ENCODE measurements around the gene GGNBP2. TPM values are rescaled to one million over a fixed set of nuclear protein-coding genes. Genes with fewer than 3 reads are reported as not detected.
"Not testable (repeated sequence)": the region's sequence is repeated elsewhere in the genome, so short reads cannot be mapped to it uniquely, and the experiment has no call there.

GGNBP2 gene
- total and polyA plus RNA-seq, 2 experiments from 2014 or later: 40.1 to 51.5 TPM

DNA sequence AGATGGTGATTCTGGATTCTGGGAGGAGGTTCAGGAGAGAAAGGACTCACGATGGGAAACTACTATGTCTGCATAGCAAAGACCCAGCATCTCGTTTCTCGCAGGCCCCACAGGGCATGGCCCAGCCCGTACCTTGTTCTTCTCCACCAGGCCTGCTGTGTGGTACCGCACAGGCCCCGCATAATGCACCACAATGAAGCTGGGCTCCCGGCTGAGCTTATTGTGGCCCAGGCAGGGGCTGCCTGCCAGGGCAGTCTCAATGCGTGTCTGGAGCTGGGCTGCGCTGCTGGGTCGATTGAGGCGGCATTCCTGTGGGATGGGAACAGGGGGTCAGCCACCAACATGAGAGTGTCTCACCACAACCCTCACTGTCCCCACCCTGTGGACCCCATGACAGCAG lies 37.9 kb upstream of the GGNBP2 start:
- TF ChIP-seq EZH2phosphoT487 (IDR thresholded peaks at IDR 0.05; ENCODE audit: insufficient read depth, low read depth): no peak
- no peak for TF ChIP-seq EZH2 (IDR thresholded peaks at IDR 0.05; ENCODE audit: insufficient read depth, poor library complexity, severe bottlenecking)
- no peaks in the 10 kb centered on the region for H3K9me3 ChIP-seq (ENCODE audit: low read depth)
- no peaks in the 10 kb centered on the region for H3K27me3 ChIP-seq (replicated peaks; ENCODE audit: insufficient read depth)
- H3K9ac ChIP-seq: no peak overlapping the region
- peaks cover 6% of the 10 kb centered on the region; the same call in 1 of the 2 replicates for H3K36me3 ChIP-seq (ENCODE audit: low read depth)
- no peak overlapping the region for H3K4me3 ChIP-seq
- H3F3A ChIP-seq (ENCODE audit: insufficient read depth): no peaks in the 10 kb centered on the region
- H3K4me1 ChIP-seq (ENCODE audit: insufficient read depth): no peaks in the 10 kb centered on the region
- in situ Hi-C loops (cut with MboI): loop anchor here (25.0 kb wide), 2 partner anchors 670 to 1420 kb away; no protein-coding TSS in a partner anchor
- no peaks in the 10 kb centered on the region for H3K9me2 ChIP-seq (ENCODE audit: insufficient read depth)
- H2AFZ ChIP-seq: no peak overlapping the region
- no peaks in the 10 kb centered on the region for H4K20me1 ChIP-seq (ENCODE audit: insufficient read depth)
- H3K27ac ChIP-seq: no peak overlapping the region
- H3K79me2 ChIP-seq (ENCODE audit: insufficient read depth): no peaks in the 10 kb centered on the region
- no peak for DNase-seq
- H3K4me2 ChIP-seq (ENCODE audit: unreplicated experiment): no peak overlapping the region
- 95 to 96% methylated on average over 11 of the region's 11 CpGs for WGBS, 2 experiments (ENCODE audit: low coverage in 1 of 2, low lambda C conversion rate in 2 of 2, missing lambda C conversion rate in 2 of 2)

DNA sequence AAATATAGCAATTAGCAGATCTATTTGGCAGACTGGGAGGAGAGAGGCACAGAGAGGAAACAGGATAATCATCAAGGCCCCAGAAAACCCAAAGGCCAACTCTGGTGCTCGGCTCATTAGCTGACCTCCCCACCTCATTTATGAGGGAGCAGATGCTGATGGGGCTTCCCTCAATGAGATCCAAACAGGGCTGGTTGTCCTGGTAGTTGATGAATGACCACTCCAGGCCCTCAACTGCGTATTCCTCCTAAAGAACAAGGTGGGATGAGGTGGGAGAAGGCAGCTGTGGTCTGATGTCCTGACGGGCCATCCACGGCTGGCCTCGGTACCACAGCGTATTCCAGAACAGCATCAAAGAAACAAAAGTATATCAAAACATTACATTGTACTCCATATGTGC lies 37.5 kb upstream of the GGNBP2 start:
- WGBS, 2 experiments (ENCODE audit: low coverage in 1 of 2, low lambda C conversion rate in 2 of 2, missing lambda C conversion rate in 2 of 2): 97 to 100% methylated on average over 6 of the region's 6 CpGs
- TF ChIP-seq EZH2 (IDR thresholded peaks at IDR 0.05; ENCODE audit: insufficient read depth, poor library complexity, severe bottlenecking) (no peak), EZH2phosphoT487 (IDR thresholded peaks at IDR 0.05; ENCODE audit: insufficient read depth, low read depth) (no peak)
- Histone ChIP-seq H3K4me2 (ENCODE audit: unreplicated experiment) (no peak overlapping the region), H3K9ac (no peak overlapping the region), H3K4me1 (ENCODE audit: insufficient read depth) (no peaks in the 10 kb centered on the region), H3K4me3 (no peak overlapping the region), H3K27me3 (replicated peaks; ENCODE audit: insufficient read depth) (no peaks in the 10 kb centered on the region), H3F3A (ENCODE audit: insufficient read depth) (no peaks in the 10 kb centered on the region), H3K79me2 (ENCODE audit: insufficient read depth) (no peaks in the 10 kb centered on the region), H3K9me3 (ENCODE audit: low read depth) (no peaks in the 10 kb centered on the region), H3K27ac (no peak overlapping the region), H4K20me1 (ENCODE audit: insufficient read depth) (no peaks in the 10 kb centered on the region), H3K9me2 (ENCODE audit: insufficient read depth) (no peaks in the 10 kb centered on the region), H2AFZ (no peak overlapping the region), H3K36me3 (ENCODE audit: low read depth) (peaks cover 6% of the 10 kb centered on the region; the same call in 1 of the 2 replicates)
- no peak for DNase-seq
- in situ Hi-C loops (cut with MboI): loop anchor here (25.0 kb wide), 2 partner anchors 670 to 1420 kb away; no protein-coding TSS in a partner anchor

DNA sequence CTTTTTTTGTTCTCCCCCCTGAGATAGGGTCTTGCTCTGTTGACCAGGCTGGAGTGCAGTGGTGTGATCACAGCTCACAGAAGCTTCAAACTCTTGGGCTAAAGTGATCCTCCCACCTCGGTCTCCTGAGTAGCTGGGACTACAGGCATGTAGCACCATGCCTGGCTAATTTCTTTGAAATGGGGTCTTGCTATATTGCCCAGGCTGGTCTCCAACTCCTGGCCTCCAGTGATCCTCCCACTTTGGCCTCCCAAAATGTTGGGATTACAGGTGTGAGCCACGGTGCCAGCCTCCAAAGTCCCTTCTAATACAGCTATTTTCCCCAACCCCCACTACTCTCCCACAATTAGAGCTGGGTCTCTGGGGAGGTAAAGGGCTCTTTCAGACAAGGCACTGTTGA lies 36.3 kb upstream of the GGNBP2 start:
- H4K20me1 ChIP-seq (ENCODE audit: insufficient read depth); H3K79me2 ChIP-seq (ENCODE audit: insufficient read depth); H3K4me1 ChIP-seq (ENCODE audit: insufficient read depth); H3F3A ChIP-seq (ENCODE audit: insufficient read depth); H3K9me3 ChIP-seq (ENCODE audit: low read depth); H3K9ac ChIP-seq; H3K4me3 ChIP-seq; H2AFZ ChIP-seq; H3K36me3 ChIP-seq (ENCODE audit: low read depth); H3K27ac ChIP-seq; H3K9me2 ChIP-seq (ENCODE audit: insufficient read depth); H3K4me2 ChIP-seq (ENCODE audit: unreplicated experiment); H3K27me3 ChIP-seq (replicated peaks; ENCODE audit: insufficient read depth); DNase-seq: not testable (repeated sequence)
- in situ Hi-C loops (cut with MboI): loop anchor here (25.0 kb wide), 2 partner anchors 671 to 1421 kb away; no protein-coding TSS in a partner anchor
- WGBS, 2 experiments (ENCODE audit: low coverage in 1 of 2, low lambda C conversion rate in 2 of 2, missing lambda C conversion rate in 2 of 2): 63 to 82% methylated on average over 2 of the region's 2 CpGs

DNA sequence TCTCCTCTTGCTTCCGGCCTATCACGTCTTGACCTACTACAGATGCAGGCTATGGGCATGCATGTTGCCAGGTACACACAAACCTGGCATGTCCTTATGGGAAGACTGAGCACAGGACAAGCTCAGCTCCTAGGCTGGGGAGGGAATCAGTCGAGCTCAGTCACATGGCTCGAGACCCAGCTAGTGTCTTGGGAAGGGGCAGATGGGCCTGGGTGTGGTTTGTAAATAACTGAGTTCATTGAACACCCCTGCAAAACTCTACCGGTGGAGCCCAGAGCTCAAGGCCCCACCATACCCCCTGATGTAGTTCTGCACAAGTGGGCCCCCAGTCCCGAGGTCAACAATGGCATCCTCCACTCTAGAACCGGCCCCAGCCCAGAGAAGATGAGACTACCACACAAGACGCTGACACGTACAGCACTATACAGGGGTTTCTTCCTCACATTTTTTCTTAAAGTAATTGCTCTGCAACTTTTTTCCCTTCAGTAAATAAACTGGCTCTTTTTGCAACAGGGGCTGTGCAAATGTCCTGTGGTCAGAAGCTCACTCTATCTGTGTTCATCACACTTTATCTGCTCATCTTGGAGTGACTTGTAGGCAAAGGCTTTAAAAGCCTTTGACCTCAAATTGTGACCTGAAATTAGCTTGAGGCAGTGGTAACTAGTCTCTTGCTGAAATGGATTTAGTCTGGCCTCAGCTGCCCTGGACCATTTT lies 35.3 kb upstream of the GGNBP2 start:
- in situ Hi-C loops (cut with MboI): loop anchor here (25.0 kb wide), 2 partner anchors 672 to 1422 kb away; no protein-coding TSS in a partner anchor
- Histone ChIP-seq H3K9me2 (ENCODE audit: insufficient read depth) (no peaks in the 10 kb centered on the region), H4K20me1 (ENCODE audit: insufficient read depth) (no peaks in the 10 kb centered on the region), H3K4me2 (ENCODE audit: unreplicated experiment) (no peak overlapping the region), H3K9me3 (ENCODE audit: low read depth) (no peaks in the 10 kb centered on the region), H3F3A (ENCODE audit: insufficient read depth) (no peaks in the 10 kb centered on the region), H3K4me1 (ENCODE audit: insufficient read depth) (no peaks in the 10 kb centered on the region), H3K27me3 (replicated peaks; ENCODE audit: insufficient read depth) (no peaks in the 10 kb centered on the region), H3K36me3 (ENCODE audit: low read depth) (peaks cover 6% of the 10 kb centered on the region; the same call in 1 of the 2 replicates), H2AFZ (no peak overlapping the region), H3K27ac (no peak overlapping the region), H3K9ac (no peak overlapping the region), H3K79me2 (ENCODE audit: insufficient read depth) (no peaks in the 10 kb centered on the region), H3K4me3 (no peak overlapping the region)
- no peak for DNase-seq
- 86 to 91% methylated on average over 9 of the region's 9 CpGs for WGBS, 2 experiments (ENCODE audit: low coverage in 1 of 2, low lambda C conversion rate in 2 of 2, missing lambda C conversion rate in 2 of 2)
- TF ChIP-seq EZH2 (IDR thresholded peaks at IDR 0.05; ENCODE audit: insufficient read depth, poor library complexity, severe bottlenecking): no peak
- TF ChIP-seq EZH2phosphoT487 (IDR thresholded peaks at IDR 0.05; ENCODE audit: insufficient read depth, low read depth): no peak
